Measurements from ENCODE around the gene ZBTB32.

ZBTB32 gene

DNA sequence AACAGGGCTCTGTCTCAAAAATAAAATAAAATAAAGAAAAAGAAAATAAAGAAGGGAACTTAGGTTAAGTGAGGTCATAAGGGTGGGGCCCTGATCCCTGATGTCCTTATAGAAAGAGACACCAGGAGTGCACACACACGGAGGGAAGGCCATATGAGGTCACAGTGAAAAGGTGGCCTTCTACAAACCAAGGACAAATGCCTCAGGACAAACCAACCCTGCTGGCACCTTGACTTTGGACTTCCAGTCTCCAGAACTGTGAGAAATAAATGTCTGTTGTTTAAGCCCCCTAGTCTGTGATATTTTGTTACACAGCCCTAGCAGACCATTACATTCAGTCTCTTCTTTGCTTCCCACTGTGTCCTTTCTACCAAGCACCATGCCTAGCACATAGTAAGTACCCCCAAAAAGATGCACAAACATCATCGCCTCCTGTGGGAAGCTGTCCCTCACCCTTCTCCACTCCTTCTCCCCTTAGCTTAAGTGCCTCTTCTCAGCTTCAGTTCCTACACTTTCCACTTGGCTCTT is 8.4 kb upstream of the ZBTB32 start:
- no peak for DNase-seq (ENCODE audit: low spot score)

DNA sequence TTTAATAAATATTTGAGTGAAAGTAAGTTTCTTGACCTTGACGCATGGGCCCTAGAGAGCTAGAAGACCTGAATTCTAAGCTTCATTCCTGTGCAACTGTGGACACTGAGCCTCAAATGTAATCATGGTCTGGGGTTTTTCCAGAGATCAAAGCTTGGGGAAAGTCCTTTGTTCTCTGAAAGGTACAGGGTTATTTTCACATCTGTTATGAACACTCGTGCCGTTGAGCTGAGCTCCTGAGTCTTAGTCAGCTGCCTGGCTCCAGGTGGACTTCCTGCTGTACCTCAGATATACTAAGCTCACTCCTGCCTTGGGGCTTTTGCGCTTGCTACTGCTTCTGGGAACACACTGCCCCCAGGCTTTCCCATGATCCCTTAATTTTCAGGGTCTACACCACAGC is 7.5 kb upstream of the ZBTB32 start:
- DNase-seq (ENCODE audit: low spot score), result no peak

DNA sequence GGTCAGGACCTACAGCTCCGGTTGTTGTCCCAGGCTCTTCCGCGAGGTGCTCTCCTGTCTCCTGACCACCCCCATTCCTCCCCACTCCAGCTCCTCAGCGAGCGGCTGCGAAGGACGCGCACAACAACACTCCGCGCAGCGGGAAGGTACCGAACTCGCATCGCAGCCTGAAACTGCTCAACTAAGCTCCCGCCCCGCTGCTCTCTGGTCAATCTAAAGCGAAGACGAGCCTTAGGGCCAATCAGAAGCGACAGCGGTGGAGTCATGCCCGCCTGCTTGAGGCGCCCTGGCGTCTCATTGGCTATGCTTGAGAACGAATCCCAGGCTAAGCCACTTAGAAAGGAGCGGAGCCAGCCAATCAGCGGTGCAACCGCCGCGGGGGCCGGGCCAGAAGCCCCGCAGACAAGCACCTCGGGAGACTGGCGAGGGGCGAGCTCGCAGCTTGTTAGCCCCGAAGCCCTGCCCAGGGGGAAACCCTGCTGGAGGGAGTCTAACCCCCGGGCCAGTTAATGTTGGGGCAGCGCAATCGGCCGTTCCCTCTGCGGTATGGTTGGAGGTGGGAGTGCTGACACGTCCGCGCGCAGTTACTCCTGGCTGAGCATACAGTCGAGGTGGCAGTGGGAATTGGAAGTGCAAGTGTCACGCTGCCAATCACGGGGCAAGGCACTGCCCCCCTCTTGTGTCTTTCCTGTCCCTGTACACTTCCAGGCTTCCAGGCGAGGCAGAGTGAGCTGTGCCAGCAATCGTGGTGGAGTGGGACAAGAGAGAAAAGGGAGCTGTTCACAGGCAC is 1.9 kb upstream of the ZBTB32 start:
- peak; percentile 99 for DNase-seq (ENCODE audit: low spot score)

DNA sequence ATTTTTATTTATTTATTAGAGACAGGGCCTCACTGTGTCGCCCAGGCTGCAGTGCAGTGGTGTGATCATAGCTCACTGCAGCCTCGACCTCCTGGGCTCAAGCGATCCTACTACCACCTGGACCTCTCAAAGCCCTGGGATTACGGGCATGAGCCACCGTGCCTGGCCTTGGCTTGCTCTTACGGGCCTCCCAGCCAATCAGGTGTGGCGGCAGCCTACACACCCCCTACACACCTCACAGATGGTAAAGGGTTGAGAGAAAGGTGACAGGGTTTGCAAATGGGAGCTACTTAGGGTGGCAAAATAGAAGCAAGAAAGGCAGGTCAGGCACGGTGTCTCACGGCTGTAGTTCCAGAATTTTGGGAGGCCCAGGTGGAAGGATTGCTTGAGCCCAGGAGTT is 1.0 kb upstream of the ZBTB32 start:
- no peak for DNase-seq (ENCODE audit: low spot score)

DNA sequence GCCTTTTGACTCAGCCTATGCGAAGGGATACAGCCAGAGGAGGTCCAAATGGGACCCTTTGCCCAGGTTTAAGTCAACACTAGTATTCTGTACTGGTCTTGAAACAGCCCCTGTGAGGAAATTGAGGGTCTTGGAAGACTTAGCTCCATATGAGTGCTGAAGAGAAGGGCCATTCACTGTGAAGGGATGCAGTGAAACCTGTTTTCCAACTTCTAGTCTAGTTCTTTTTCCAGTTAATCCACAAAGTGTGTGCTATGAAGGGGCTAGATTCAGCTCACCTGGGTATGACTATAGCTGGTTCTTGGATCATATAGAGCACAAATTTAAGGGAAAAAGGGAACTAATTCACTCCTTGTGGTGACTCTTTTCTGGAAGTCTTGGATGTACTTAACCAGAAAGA is 4.0 kb downstream of the ZBTB32 start:
- no peak for DNase-seq (ENCODE audit: low spot score)

DNA sequence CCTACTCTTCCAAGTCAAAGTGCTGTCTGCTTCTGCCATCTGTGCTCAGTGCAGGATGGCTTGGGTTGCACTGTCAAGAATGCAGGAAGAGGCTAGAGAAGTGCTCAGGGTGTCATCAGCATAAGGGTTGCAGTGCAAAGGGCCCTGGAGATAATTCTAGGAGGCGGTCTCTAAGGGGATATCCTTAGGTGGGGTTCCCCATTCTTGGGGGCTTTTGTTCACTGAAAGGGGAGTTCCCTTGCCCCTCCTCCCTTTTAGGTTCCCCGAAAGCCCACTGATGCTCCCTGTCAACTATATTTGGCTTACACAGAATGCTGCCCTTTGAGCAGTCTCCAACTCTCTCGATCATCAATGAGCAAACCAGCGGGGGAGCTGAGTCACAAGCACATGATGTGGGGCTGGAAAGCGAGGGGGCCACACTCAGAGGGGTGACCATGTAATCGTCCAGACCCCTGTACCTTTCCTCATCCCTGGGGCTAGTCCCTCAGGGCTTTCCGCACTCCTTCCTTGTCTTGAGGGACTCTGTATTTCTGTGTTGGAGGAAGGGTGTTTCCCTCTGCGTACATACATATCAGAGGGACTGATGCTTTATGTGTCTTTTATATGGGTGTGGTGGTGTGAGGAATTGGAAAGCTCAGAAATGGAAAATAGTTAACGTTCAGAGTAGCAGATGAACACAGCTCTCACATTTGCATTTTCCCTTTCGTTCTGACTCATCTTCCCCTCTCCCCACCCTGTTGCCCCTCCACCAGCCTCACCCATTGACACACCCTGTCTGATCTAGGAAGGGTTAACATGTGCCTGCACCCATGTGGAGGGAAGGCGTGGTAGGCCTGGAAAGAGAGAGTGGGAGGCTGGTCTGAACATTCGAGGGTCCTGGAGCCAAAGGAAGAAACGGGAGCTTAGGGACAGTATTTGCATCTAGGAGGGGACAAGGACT is 6.7 kb downstream of the ZBTB32 start:
- DNase-seq (ENCODE audit: low spot score), result no peak

DNA sequence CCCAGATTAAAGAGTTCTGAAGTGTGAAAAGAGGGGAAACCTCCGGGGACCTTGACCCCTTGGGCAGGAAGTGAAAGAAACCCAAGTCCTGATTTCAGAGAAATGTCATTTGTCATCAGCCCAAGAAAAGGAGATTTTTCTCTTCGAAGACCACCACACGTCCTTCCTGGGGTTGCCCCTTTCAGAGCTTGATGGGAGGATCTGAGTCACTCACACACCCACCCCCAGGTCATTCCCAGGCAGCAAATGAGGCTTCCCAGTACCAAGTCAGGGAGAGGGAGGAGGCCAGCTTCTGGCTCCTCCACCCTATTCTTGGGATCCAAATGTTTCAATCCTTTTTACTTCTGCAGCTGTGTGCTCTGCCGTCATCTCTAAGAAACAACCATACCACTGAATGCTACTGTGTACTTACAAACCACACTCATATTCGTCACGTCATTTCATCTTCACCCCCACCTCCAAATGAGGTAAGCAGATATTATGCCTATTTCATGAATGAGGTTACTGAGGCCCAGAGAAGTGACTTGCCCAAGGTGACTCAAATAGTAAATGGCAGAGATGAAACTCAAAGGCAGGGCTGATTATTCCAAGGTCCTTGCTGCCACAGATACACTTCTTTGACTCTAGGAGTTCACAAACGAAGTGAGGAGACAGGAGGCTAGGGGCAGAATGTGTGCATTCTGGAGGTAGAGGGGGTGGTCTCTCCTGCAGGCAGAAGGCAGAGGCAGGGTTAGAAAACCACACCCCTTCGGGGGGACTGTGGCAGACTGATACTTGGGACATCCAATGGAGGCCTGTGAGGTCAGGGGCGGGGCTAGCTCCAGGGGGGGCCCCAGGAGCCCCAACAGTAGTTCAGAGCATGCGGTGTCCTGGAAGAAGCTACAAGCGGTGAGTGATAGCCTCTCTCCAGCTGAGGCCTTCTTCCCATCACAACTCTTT is 8.5 kb downstream of the ZBTB32 start:
- DNase-seq (ENCODE audit: low spot score), result no peak

DNA sequence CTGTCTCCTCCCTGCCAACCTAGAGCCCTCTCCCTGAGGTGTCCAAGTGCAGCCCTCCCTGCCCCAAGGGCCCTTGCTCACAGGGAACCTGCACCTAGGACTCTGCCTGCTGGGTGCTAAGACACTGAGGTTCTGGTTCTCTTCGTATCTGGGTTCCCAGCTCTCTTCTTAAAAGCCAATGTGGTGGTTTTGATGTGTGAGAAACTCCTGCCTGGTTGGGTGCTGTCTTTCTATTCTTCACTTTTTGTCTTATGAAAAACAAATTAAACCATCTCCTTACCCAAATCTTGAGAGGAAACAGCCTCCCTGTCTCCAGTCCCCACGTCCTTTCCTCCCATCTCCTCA is 9.1 kb downstream of the ZBTB32 start:
- no peak for DNase-seq (ENCODE audit: low spot score)

DNA sequence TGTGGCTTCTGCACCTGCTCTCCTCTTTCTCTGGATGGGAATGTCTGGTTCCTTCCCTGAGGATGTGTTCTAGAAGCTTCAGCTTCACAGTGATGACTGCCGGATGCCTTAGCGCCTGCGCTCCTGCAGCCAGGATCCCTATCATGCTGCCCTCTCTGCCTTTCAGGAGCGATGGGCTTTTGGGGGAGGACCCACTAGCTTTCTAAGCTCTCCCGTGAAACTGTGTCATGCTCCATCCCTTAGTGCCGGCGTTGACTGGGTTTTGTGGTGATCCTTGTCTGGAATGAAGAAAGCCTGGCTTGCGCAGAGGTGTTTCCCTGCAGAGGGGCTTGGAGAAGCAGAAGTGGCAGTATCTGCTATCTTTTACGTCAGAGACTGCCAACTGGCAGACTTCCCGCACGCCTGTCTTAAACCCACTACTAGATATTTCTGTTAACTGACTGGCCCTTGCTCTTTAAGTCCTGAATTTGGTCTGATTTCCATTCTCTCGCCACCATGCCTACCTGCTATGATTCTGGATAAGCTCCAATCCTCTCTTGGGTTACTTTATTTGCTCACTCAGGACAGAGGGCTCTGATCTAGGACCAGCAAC is 9.6 kb downstream of the ZBTB32 start:
- no peak for DNase-seq (ENCODE audit: low spot score)

DNA sequence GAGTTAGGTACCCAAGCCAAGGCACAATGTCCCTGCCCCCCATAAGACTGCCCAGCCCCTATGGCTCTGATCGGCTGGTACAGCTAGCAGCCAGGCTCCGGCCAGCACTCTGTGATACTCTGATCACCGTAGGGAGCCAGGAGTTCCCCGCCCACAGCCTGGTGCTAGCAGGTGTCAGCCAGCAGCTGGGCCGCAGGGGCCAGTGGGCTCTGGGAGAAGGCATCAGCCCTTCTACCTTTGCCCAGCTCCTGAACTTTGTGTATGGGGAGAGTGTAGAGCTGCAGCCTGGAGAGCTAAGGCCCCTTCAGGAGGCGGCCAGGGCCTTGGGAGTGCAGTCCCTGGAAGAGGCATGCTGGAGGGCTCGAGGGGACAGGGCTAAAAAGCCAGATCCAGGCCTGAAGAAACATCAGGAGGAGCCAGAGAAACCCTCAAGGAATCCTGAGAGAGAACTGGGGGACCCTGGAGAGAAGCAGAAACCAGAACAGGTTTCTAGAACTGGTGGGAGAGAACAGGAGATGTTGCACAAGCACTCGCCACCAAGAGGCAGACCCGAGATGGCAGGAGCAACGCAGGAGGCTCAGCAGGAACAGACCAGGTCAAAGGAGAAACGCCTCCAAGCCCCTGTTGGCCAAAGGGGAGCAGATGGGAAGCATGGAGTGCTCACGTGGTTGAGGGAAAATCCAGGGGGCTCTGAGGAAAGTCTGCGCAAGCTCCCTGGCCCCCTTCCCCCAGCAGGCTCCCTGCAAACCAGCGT is 10.4 kb downstream of the ZBTB32 start:
- no peak for DNase-seq (ENCODE audit: low spot score)

DNA sequence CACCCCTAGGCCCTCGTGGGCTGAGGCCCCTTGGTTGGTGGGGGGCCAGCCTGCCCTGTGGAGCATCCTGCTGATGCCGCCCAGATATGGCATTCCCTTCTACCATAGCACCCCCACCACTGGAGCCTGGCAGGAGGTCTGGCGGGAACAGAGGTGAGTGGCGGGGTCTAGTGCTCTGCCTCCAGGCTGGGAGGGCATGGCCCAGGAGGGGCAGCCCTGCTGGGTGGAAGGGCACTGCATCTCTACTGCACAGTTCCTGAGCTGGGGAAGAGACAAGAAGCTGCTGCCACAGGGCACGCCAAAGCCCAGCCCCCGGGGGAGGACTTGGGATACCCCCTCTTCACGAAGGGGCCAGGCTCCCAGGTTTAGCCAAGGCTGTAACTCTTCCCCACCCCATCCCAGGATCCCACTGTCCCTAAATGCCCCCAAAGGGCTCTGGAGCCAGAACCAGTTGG is 11.0 kb downstream of the ZBTB32 start:
- DNase-seq (ENCODE audit: low spot score), result no peak

DNA sequence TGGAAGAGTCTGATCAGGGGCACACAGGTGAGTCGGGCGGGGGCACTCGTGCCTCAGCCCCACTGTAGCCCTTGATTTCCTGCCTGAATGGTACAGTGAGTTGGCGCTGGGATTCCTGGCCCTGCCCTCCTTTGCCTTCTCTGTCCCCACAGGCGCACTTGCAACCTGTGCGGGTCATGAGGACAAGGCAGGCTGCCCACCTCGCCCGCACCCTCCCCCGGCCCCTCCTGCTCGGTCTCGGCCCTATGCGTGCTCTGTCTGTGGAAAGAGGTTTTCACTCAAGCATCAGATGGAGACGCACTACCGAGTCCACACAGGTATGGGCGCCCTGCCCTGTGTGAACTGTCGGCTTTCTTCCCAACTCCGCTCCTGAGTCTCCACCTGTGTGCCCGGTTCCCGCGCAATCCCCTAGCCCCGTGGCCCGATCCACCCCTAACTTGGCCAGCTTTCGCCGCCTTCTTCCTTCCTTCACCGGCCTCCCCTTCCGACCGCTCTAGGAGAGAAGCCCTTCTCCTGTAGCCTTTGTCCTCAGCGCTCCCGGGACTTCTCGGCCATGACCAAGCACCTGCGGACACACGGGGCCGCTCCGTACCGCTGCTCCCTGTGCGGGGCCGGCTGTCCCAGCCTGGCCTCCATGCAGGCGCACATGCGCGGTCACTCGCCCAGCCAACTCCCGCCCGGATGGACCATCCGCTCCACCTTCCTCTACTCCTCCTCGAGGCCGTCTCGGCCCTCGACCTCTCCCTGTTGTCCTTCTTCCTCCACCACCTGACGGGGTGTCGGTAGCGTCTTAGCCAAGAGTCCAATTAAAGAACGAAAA is 11.8 kb downstream of the ZBTB32 start:
- DNase-seq (ENCODE audit: low spot score), result no peak

DNA sequence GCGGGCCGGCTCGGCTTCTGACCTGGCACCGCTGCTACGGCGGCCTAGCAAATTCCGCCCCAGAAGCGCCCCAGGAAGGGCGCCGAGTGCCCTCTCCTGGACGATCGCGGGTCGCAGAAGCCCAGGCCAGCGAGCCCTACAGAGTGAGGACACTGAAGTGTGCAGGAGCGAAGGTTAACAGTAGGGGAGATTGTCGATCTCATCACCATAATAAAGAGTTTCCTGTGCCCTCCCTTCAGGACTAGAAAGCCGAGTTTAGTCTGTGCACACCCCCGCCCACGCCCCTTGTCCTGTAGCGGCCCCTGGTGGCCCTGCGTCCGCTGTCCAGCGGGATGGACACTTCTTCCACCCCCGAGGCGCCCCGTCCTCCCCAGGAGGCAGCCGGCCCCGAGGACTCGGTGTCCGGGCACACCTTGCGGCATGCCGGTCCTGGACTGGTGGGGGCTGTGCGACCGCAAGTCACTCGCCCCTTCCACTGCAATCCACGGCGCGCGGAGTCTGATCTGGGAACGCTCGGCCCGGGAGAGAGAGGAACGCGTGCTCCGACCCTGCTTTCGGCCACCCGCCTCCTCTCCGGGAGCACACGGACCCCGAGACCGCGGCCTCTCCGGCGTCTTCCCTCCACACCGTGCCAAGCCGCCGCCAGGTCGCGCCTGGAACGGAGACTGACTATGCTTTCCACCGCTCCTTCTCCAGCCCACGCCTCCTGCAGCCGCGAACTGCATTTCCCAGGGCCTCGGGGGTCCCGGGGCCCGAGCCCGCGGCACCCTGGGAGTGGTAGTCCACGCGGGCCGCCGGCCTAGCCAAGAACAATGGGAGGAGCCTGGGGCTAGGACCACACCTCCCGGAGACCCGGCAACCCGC is 12.7 kb downstream of the ZBTB32 start:
- peak; percentile 94 for DNase-seq (ENCODE audit: low spot score)

DNA sequence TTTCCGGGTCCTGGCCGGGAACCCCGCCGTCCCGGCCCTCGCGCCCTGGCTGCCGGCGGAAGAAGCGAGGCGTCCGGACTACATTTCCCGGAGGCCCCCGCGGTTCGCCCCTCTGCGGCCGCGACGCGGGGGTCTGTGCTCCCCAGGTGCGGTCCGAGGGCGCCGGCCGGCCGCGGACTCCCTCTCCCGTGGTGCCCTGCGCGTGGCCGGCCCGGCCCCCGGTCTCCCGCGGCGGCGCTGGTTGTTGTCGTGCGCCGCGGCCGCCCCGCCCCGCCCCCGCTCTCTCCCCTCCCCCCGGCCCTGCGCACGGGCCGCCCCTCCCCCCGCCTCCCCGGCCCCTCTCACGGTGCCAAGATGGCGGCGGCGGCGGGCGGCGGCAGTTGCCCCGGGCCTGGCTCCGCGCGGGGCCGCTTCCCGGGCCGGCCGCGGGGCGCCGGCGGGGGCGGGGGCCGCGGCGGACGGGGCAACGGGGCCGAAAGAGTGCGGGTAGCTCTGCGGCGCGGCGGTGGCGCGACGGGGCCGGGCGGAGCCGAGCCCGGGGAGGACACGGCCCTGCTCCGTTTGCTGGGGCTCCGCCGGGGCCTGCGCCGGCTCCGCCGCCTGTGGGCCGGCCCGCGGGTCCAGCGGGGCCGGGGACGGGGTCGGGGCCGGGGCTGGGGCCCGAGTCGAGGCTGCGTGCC is 13.4 kb downstream of the ZBTB32 start, which contains the start of gene KMT2B:
Gene KMT2B (plus strand): TSS at position 339 of the 680 bp plus-strand sequence. CDS start 16 bp downstream, at position 355.
- no peak for DNase-seq (ENCODE audit: low spot score)

DNA sequence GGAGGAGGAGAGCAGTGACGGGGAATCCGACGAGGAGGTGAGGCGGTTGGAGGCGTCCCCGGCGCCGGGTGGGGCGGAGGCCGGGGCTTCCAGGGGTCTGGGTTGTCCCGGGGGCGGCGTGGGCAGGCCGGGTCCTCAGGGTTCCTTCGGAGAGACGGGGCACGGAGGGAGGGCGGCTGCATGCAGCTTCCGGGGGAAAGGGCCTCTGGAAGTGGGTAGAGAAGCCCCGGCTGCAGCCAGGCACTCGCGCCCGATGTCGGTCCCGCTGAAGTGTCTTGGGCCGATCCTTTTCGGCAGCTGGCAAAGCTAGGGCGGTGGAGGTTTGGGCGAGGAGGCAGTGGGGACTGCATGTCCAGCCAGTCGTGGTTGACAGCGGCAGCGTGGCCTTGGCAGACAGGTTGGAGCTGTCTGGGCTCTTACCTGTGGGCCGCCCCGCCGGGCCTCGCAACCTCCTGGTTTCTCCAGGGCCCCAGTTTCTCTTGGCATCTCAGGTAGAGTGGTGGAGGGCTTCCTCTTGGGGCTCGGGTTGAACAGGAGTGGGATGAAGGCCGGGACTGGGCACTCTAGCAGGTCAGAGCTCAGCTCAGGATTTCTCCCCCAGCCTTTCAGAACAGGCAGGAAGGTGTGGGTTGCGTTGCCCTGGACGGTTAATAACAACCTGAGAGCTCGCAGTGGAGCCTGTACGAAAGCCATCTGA is 14.1 kb downstream of the ZBTB32 start:
- DNase-seq (ENCODE audit: low spot score), result no peak

DNA sequence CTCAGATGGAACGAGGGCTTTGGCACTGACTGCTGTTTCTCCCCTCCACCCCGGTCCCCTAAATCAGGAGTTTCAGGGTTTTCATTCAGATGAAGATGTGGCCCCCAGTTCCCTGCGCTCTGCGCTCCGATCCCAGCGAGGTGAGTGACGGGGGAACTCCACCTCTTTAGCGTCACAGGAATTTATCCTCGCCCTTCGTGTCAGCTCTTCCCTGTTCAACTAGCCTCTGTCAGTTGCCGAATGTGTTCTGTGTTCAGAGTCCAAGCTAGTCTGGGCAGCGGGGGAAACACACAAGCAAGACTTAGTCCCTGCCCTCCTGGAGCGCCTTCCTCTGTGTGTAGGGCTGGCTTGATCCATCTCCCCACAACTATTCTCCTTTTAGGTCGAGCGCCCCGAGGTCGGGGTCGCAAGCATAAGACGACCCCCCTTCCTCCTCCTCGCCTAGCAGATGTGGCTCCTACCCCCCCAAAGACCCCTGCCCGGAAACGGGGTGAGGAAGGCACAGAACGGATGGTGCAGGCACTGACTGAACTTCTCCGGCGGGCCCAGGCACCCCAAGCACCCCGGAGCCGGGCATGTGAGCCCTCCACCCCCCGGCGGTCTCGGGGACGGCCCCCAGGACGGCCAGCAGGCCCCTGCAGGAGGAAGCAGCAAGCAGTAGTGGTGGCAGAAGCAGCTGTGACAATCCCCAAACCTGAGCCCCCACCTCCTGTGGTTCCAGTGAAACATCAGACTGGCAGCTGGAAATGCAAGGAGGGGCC is 15.2 kb downstream of the ZBTB32 start:
- no peak for DNase-seq (ENCODE audit: low spot score)

DNA sequence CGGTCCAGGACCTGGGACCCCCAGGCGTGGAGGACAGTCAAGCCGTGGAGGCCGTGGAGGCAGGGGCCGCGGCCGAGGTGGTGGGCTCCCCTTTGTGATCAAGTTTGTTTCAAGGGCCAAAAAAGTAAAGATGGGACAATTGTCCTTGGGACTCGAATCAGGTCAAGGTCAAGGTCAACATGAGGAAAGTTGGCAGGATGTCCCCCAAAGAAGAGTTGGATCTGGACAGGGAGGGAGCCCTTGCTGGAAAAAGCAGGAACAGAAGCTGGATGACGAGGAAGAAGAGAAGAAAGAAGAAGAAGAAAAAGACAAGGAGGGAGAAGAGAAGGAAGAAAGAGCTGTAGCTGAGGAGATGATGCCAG is 15.8 kb downstream of the ZBTB32 start:
- DNase-seq (ENCODE audit: low spot score), result no peak

Data from pons (tissue), 1 donor.